ENCODE results near the gene NPAS2.

Gene NPAS2

DNA sequence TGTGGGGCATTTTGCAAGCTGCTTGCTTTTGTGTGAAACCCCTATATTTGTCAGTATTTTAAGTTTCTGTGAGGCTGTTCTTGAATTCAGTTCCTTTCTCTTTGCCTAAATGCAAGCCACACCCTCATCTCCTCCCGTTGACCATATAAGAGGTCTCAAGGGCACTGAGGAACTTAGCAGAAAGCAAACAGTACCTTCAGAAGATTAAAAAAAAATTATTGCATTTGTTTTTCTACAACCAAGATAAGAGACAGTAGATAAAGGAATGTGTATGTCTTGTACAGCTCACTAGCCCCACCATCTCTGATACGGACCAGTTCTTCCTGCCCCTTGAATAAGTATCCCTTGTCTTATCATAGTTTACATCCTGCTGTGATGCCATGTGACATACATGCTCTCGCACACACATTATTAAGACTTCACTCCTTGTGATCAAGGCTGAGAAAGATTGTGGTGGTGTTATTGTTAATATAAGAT, 64.2 kb downstream of the NPAS2 start:
- Histone ChIP-seq H3K27me3 (ENCODE audit: insufficient read depth, low read length, poor library complexity, severe bottlenecking) (no peaks in the 10 kb centered on the region), H3K9ac (ENCODE audit: low read depth, low read length, poor library complexity, severe bottlenecking) (no peak overlapping the region), H3K4me2 (ENCODE audit: low read depth, low read length, poor library complexity, severe bottlenecking) (no peak overlapping the region), H2AFZ (ENCODE audit: low read length) (no peak overlapping the region), H3K4me3 (ENCODE audit: low read length, poor library complexity, severe bottlenecking) (no peak overlapping the region), H3K36me3 (ENCODE audit: insufficient read depth, low read length) (no peaks in the 10 kb centered on the region), H3K9me3 (ENCODE audit: insufficient read depth, low read depth, low read length) (no peaks in the 10 kb centered on the region), H4K20me1 (ENCODE audit: insufficient read depth, low read length, poor library complexity, severe bottlenecking) (no peaks in the 10 kb centered on the region), H3K79me2 (ENCODE audit: insufficient read depth, low read length) (no peaks in the 10 kb centered on the region), H3F3A (ENCODE audit: low read depth) (no peaks in the 10 kb centered on the region), H3K9me2 (replicated peaks; ENCODE audit: low read depth, low read length) (no peaks in the 10 kb centered on the region), H3K4me1 (ENCODE audit: insufficient read depth, low read length, poor library complexity, severe bottlenecking) (no peaks in the 10 kb centered on the region)
- no peak for TF ChIP-seq EZH2phosphoT487 (IDR thresholded peaks at IDR 0.05; ENCODE audit: borderline replicate concordance)
- TF ChIP-seq, protein P1, sequence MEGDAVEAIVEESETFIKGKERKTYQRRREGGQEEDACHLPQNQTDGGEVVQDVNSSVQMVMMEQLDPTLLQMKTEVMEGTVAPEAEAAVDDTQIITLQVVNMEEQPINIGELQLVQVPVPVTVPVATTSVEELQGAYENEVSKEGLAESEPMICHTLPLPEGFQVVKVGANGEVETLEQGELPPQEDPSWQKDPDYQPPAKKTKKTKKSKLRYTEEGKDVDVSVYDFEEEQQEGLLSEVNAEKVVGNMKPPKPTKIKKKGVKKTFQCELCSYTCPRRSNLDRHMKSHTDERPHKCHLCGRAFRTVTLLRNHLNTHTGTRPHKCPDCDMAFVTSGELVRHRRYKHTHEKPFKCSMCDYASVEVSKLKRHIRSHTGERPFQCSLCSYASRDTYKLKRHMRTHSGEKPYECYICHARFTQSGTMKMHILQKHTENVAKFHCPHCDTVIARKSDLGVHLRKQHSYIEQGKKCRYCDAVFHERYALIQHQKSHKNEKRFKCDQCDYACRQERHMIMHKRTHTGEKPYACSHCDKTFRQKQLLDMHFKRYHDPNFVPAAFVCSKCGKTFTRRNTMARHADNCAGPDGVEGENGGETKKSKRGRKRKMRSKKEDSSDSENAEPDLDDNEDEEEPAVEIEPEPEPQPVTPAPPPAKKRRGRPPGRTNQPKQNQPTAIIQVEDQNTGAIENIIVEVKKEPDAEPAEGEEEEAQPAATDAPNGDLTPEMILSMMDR (conservative IDR thresholded peaks at IDR 0.05; ENCODE audit: low read length) = no peak

DNA sequence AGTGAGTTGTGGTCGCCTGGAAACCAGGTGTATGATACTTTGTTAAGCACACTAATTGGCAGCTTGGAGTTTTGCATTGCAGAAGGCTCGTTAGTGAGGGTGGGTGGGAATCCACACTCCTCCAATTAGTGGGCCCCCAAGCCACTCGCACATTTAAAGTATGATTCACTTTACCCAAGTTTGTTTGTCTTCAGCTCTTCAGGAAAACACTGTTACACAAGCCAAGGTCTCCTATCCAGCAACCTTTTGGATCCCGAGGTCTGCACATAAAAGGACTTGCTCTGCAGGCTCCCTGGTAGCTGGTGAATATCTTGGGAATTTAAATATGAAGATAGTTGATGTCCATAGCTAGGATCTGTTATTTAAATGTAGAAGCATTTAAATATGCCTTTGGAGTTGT, 66.1 kb downstream of the NPAS2 start:
- Histone ChIP-seq H2AFZ (ENCODE audit: low read length) (no peak overlapping the region), H3K27me3 (ENCODE audit: insufficient read depth, low read length, poor library complexity, severe bottlenecking) (no peaks in the 10 kb centered on the region), H3K4me2 (ENCODE audit: low read depth, low read length, poor library complexity, severe bottlenecking) (no peak overlapping the region), H3F3A (ENCODE audit: low read depth) (no peaks in the 10 kb centered on the region), H3K36me3 (ENCODE audit: insufficient read depth, low read length) (no peaks in the 10 kb centered on the region), H3K9ac (ENCODE audit: low read depth, low read length, poor library complexity, severe bottlenecking) (no peak overlapping the region), H4K20me1 (ENCODE audit: insufficient read depth, low read length, poor library complexity, severe bottlenecking) (no peaks in the 10 kb centered on the region), H3K4me1 (ENCODE audit: insufficient read depth, low read length, poor library complexity, severe bottlenecking) (no peaks in the 10 kb centered on the region), H3K79me2 (ENCODE audit: insufficient read depth, low read length) (no peaks in the 10 kb centered on the region), H3K9me3 (ENCODE audit: insufficient read depth, low read depth, low read length) (no peaks in the 10 kb centered on the region), H3K4me3 (ENCODE audit: low read length, poor library complexity, severe bottlenecking) (no peak overlapping the region), H3K9me2 (replicated peaks; ENCODE audit: low read depth, low read length) (no peaks in the 10 kb centered on the region)
- TF ChIP-seq, protein P1 (conservative IDR thresholded peaks at IDR 0.05; ENCODE audit: low read length) = no peak
- no peak for TF ChIP-seq EZH2phosphoT487 (IDR thresholded peaks at IDR 0.05; ENCODE audit: borderline replicate concordance)

DNA sequence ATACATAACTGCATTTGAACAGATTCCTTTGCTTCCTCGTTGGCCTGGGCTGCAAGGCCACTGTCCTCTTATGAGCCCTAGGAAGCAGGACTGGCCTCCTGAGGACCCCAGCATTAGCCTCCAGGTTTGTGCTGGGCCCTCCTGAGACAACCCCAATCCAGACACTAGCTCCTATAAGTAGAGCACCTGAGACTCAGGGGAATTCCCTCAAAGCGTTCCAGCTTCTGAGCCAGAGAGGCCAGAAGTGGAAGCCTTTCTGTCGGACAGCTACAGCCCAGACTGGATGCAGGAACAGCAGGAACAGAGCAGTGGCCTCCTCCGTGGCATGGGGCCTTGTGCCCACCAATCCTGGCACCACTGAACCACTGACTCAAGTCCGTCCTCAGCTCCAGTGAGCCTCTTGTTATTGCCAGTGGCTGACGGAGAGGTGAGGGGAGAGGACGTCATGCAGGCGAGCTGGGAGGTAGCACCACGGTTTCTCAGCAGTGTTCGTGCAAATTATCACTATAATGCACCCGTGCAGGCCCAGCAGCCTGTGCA, 67.2 kb downstream of the NPAS2 start:
- Histone ChIP-seq H3K9me3 (ENCODE audit: insufficient read depth, low read depth, low read length) (no peaks in the 10 kb centered on the region), H3K79me2 (ENCODE audit: insufficient read depth, low read length) (no peaks in the 10 kb centered on the region), H3K4me3 (ENCODE audit: low read length, poor library complexity, severe bottlenecking) (no peak overlapping the region), H3K9ac (ENCODE audit: low read depth, low read length, poor library complexity, severe bottlenecking) (no peak overlapping the region), H4K20me1 (ENCODE audit: insufficient read depth, low read length, poor library complexity, severe bottlenecking) (no peaks in the 10 kb centered on the region), H3K4me1 (ENCODE audit: insufficient read depth, low read length, poor library complexity, severe bottlenecking) (no peaks in the 10 kb centered on the region), H3F3A (ENCODE audit: low read depth) (no peaks in the 10 kb centered on the region), H3K27me3 (ENCODE audit: insufficient read depth, low read length, poor library complexity, severe bottlenecking) (no peaks in the 10 kb centered on the region), H3K36me3 (ENCODE audit: insufficient read depth, low read length) (no peaks in the 10 kb centered on the region), H3K9me2 (replicated peaks; ENCODE audit: low read depth, low read length) (no peaks in the 10 kb centered on the region), H2AFZ (ENCODE audit: low read length) (no peak overlapping the region), H3K4me2 (ENCODE audit: low read depth, low read length, poor library complexity, severe bottlenecking) (no peak overlapping the region)
- TF ChIP-seq, protein P1 (conservative IDR thresholded peaks at IDR 0.05; ENCODE audit: low read length) = no peak
- TF ChIP-seq EZH2phosphoT487 (IDR thresholded peaks at IDR 0.05; ENCODE audit: borderline replicate concordance) = no peak

Data from Loucy (cell line).